GM18507 (cell line): ENCODE measurements around the gene ELOVL7.
"Not testable (repeated sequence)": the region's sequence is repeated elsewhere in the genome, so short reads cannot be mapped to it uniquely, and the experiment has no call there.

Experiments
- DNase-seq: peaks from one replicate; pipeline ENCODE4 v3.0.0; 2011; ENCODE audit warnings: low read depth; ENCODE audit not compliant: insufficient read length; ENCODE audit errors: extremely low spot score
- FAIRE-seq: peaks from 2 replicates; lab custom pipeline; 2011; peaks lifted over from hg19 to GRCh38; lab: Jason Lieb, UNC

The ELOVL7 gene

DNA sequence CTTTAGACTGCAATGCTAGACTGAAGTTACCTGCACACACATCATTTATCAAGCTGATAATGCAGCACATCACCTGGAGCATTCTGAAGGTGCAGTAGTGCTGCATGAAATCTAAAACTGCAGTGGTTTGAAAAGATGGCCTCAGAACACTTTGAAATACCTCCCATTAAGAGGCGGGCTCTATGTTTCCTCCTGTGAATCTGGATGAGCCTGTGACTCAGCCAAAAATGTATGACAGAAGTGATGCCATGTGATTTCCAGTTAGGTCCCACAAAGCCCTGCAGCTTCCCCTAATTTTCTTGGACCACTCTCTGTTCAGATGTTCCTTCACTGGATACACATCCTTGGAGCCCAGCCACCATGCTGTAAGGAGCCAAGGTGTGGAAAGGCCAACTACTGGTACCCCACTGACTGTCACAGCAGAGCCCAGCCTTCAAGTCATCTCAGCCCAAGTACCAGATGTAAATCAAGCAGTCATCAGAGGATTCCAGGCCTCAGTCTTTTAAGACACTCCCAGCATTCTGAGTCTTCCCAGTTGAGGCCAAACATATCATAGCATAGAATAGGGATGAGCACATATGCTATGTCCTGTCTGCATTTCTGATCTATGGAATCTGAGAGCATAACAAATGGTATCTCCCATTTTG is 116.9 kb downstream of the ELOVL7 start:
- DNase-seq (no peak), FAIRE-seq (no peak)

DNA sequence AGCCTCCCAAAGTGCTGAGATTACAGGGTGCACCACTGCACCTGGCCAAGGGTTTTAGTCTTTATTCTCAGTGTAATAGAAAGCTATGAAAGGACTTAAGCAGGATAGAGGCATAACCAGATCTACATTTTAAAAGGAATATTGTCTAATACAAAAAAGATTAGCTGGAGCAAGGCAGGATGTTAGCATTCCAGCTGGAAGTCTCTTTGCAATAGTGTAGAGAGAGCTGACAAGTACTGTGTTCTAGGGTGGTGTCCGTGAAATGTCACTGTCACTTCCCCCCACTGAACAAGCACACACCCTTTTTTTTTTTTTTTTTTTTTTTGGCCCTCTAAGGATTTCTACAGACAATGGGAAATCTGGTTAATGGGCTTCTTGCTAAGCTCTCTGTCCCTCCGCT is 119.9 kb downstream of the ELOVL7 start:
- no peak for FAIRE-seq
- no peak for DNase-seq

DNA sequence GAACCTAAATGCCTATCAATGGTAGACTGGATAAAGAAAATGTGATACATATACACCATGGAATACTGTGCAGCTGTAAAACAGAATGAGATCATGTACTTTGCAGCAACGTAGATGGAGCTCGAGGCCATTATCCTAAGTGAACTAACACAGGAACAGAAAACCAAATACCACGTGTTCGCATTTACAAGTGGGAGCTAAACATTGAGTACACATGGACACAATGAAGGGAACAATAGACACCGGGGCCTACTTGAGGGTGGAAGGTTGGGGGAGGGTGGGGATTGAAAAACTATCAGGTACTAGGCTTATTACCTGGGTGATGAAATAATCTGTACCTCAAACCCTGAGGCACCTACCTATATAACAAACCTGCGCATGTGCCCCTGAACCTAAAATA is 121.7 kb downstream of the ELOVL7 start:
- DNase-seq = no peak
- no peak for FAIRE-seq

DNA sequence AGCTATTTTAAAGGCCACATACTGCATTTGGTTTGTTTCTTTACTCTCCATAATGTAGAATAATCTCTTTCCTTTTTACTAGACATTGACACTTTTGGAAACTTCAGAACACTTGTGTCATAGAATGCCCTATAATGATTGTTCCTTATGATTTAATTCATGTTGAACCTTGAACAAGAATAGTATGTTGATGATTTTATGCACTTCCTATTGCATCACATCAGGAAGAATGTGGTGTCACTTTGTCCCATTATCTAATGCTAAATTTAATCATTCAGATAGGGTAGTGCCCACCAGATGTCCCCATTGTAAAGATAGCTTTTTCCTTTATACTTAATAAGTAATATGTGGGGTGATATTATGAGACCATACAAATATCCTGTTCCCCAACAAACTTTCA is 124.7 kb downstream of the ELOVL7 start:
- FAIRE-seq (no peak), DNase-seq (no peak)

DNA sequence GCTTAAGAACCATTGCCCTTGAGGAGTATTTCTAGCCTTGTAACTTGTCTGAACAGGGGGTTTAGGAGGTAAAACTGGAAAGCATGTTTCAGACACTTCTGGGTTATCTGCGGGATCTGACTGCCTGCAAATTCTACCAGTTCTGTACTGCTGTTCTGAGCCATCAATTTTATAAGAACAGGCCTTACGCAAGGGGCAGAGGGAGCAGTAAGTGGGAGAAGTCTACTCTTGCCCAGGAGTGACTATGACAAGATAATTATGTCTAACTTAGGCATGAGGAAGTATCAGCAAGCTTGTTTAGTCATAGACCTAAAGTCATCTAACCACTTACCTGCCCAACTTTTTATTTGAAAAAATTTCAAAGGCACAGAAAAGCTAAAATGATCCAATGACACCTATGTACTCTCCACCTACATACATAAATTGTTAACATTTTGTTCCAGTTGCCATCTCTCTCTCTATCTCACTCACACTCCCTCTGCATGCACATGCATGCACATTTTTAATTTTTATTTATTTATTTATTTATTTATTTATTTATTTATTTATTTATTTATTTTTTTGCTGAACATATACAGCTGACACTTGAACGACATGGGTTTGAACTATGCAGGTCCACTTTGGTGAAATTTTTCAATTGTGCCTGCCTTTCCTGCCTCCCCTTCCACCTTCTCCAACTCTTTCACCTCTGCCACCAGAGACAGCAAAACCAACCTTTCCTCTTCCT is 125.7 kb downstream of the ELOVL7 start:
- no peak for DNase-seq
- FAIRE-seq = no peak

DNA sequence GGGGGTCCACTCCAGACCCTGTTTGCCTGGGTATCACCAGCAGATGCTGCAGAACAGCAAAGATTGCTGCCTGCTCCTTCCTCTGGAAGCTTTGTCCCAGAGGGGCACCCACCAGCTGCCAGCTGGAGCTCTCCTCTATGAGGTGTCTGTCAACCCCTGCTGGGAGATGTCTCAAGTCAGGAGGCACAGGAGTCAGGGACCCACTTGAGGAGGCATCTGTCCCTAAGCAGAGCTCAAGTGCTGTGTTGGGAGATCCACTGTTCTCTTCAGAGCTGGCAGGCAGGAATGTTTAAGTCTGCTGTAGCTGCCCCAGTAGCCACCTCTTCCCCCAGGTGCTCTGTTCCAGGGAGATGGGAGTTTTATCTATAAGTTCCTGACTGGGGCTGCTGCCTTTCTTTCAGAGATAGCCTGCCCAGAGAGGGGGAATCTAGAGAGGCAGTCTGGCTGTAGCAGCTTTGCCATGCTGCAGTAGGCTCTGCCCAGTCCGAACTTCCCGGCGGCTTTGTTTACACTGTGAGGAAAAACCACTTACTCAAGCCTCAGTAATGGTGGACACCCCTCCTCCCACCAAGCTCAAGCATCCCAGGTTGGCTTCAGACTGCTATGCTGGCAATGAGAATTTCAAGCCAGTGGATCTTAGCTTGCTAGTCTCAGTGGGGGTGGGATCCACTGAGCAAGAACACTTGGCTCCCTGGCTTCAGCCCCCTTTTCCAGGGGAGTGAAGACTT is 128.7 kb downstream of the ELOVL7 start:
- FAIRE-seq, DNase-seq: not testable (repeated sequence)

DNA sequence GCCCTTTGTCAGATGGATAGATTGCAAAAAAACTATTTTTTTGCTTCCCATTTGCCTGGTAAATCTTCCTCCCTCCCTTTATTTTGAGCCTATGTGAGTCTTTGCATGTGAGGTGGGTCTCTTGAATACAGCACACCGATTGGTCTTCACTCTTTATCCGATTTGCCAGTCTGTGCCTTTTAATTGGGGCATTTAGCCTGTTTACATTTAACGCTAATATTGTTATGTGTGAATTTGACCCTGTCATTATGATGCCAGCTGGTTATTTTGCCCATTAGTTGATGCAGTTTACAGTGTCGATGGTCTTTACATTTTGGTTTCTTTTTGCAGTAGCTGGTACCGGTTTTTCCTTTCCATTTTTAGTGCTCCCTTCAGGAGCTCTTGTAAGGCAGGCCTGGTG is 131.1 kb downstream of the ELOVL7 start:
- FAIRE-seq (no peak), DNase-seq (no peak)

DNA sequence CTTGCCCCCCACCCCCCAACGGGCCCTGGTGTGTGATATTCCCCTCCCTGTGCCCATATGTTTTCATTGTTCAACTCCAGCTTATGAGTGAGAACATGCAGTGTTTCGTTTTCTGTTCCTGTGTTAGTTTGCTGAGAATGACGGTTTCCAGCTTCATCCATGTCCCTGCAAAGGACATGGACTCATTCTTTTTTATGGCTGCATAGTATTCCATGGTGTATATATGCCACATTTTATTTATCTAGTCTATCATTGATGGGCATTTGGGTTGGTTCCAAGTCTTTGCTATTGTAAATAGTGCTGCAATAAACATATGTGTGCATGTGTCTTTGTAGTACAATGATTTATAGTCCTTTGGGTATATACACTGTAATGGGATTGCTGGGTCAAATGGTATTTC is 132.2 kb downstream of the ELOVL7 start:
- DNase-seq, FAIRE-seq: not testable (repeated sequence)

DNA sequence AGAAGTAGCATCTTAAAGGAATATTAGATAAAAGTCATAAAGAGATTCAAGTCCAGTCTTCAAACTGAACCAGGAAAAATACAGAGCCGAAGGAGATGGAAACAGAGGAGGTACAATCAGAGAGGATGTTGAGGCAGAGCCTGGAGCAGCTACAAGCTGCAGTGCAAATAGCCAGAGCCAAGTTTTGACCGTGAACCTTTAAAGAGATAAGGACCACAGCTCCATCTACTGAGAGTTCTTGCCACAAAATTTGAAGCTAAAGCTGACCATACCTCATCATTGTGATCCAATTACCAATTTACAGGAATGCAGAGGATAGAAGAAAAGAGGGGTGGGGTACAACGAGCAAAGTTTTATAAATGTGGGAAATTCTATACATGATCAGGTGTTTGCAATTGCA is 133.7 kb downstream of the ELOVL7 start:
- FAIRE-seq = no peak
- no peak for DNase-seq

DNA sequence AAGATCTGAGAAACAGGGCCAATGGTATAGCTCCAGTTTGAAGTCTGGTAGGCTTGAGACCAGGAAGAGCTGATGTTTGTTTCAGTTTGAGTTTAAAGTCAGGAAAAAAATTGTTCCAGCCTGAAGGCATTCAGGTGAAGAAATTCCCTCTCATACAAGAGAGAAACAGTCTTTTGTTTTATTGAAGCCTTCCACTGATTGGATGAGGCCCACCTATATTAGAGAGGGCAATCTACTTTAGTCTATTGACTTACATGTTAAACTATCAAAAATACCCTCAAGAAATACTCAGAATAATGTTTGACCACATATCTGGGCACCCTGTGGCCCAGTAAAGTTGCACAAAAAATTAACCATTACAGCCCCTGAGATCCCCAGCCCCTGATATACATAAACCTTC is 138.9 kb downstream of the ELOVL7 start:
- FAIRE-seq (no peak), DNase-seq (no peak)

DNA sequence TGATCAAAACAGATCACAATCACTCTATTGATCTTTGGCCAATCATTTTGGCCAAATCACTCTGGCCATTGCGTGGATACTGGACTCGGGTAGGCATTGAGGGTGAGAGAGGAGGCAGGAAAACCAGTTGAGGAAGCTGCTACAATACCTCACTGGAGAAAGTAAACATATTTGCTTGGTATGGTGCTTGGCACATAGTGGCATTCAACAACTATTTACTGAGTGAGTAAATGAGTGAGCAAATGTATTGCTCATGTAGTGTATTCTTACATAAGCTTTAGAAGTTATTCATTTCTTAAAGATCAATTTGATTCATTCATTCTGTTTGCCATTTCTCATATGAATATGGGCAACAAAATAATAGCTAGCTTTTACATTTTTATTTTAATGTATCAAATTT is 140.1 kb downstream of the ELOVL7 start:
- no peak for DNase-seq
- FAIRE-seq = no peak
